ENCODE data around the gene SCAF4. TPM values are rescaled to one million over a fixed set of nuclear protein-coding genes. Genes with fewer than 3 reads are reported as not detected.

Gene SCAF4
- total and polyA plus RNA-seq, 2 donors (not counting 3 experiments of a cell fraction or from before 2014, with no cell fraction given) = 12.2 to 41.2 TPM

DNA sequence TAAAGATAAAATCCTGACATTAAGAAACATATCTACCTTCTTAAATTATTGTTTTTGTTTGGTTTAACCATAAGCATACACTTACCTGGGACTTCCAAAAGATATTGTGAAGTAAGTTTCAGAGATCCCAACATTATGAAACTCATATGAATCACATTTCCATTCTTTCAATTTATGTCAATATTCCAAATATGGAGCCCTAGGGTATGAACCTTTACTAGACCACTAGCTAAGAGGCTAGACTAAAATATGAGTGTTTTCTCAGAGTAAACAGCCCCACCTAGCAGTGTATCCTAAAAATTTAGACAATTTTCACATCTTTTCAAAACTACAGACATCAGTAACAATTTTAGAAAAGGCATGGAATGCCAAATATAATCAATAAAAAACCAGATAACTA is 24.4 kb downstream of the SCAF4 start:
- Histone ChIP-seq H4K20me1 (replicated peaks; ENCODE audit: control insufficient read depth, extremely low read depth, insufficient read depth, low read length) (peaks cover 3% of the 10 kb centered on the region), H3K27ac (ENCODE audit: insufficient read depth, low read depth, low read length) (no peak overlapping the region), H3K9ac (replicated peaks; ENCODE audit: extremely low read depth, insufficient read depth, low read length) (no peak overlapping the region), H2AFZ (ENCODE audit: low read depth, low read length) (no peak overlapping the region), H3K4me3 (replicated peaks in 1 of 3; ENCODE audit: insufficient read depth in 1 of 3, low read depth in 1 of 3, low read length in 3 of 3) (no peak overlapping the region), H3K4me1 (ENCODE audit: control insufficient read depth, extremely low read depth, insufficient read depth, low read length) (peaks cover 4% of the 10 kb centered on the region), H3K36me3 (ENCODE audit: control insufficient read depth in 2 of 2, extremely low read depth in 1 of 2, insufficient read depth in 2 of 2, low read length in 2 of 2) (no peaks in the 10 kb centered on the region), H3K4me2 (ENCODE audit: insufficient read depth, low read length) (no peak overlapping the region), H3K79me2 (ENCODE audit: control insufficient read depth, insufficient read depth, low read length) (peaks cover 93% of the 10 kb centered on the region), H3K9me1 (replicated peaks; ENCODE audit: control insufficient read depth, extremely low read depth, insufficient read depth, low read length) (no peaks in the 10 kb centered on the region), H3K27me3 (ENCODE audit: control insufficient read depth in 2 of 2, insufficient read depth in 2 of 2, low read length in 2 of 2) (no peaks in the 10 kb centered on the region), H3K9me3 (replicated peaks; ENCODE audit: control insufficient read depth, insufficient read depth, low read length) (no peaks in the 10 kb centered on the region)
- dilution Hi-C loops (cut with MboI; ENCODE audit: extremely low pct_ligation_motif_present, low sequenced_read_pairs) (no loop called here), intact Hi-C loops (cut with micrococcal nuclease) (no loop called here)
- CTCF ChIA-PET = no interaction called here
- DNase-seq (ENCODE audit: low read depth, low spot score) = no peak
- POLR2A ChIA-PET = no interaction called here
- no peak for TF ChIP-seq FOS (IDR thresholded peaks at IDR 0.05; ENCODE audit: borderline replicate concordance, insufficient read depth, low read length)
- TF ChIP-seq JUN (IDR thresholded peaks at IDR 0.05; ENCODE audit: borderline replicate concordance, insufficient read depth, insufficient read length, low read depth) = no peak
- TF ChIP-seq POLR2AphosphoS5 (IDR thresholded peaks at IDR 0.05; ENCODE audit: insufficient read depth, low read depth, low read length) = no peak
- TF ChIP-seq EZH2 (IDR thresholded peaks at IDR 0.05; ENCODE audit: borderline replicate concordance, low read depth, low read length, severe bottlenecking) = no peak
- TF ChIP-seq GATA2 (IDR thresholded peaks at IDR 0.05; ENCODE audit: insufficient read depth, insufficient read length, low read depth, low read length) = no peak
- TF ChIP-seq POLR2A (IDR thresholded peaks at IDR 0.05; ENCODE audit: low read depth, low read length) = no peak
- no peak for TF ChIP-seq MYC (IDR thresholded peaks at IDR 0.05; ENCODE audit: low read depth, low read length)
- TF ChIP-seq, protein P1, sequence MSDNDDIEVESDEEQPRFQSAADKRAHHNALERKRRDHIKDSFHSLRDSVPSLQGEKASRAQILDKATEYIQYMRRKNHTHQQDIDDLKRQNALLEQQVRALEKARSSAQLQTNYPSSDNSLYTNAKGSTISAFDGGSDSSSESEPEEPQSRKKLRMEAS (IDR thresholded peaks at IDR 0.05; ENCODE audit: insufficient read depth, insufficient read length) = no peak
- TF ChIP-seq, protein P2, sequence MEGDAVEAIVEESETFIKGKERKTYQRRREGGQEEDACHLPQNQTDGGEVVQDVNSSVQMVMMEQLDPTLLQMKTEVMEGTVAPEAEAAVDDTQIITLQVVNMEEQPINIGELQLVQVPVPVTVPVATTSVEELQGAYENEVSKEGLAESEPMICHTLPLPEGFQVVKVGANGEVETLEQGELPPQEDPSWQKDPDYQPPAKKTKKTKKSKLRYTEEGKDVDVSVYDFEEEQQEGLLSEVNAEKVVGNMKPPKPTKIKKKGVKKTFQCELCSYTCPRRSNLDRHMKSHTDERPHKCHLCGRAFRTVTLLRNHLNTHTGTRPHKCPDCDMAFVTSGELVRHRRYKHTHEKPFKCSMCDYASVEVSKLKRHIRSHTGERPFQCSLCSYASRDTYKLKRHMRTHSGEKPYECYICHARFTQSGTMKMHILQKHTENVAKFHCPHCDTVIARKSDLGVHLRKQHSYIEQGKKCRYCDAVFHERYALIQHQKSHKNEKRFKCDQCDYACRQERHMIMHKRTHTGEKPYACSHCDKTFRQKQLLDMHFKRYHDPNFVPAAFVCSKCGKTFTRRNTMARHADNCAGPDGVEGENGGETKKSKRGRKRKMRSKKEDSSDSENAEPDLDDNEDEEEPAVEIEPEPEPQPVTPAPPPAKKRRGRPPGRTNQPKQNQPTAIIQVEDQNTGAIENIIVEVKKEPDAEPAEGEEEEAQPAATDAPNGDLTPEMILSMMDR (IDR thresholded peaks at IDR 0.05; ENCODE audit: extremely low read depth in 1 of 2, insufficient read depth in 1 of 2, low read depth in 1 of 2, low read length in 2 of 2) = no peak
- BruUV-seq (replicated peaks) = no TSS peak
- FAIRE-seq = no peak

Measured in endothelial cell of umbilical vein (primary cell).